Endothelial cell of umbilical vein (primary cell): ENCODE data around the gene ZMYND11.
A peak's percentile ranks its signal among the peaks of the same experiment; 100 is the strongest.

Experiments
- EZH2 ChIP-seq: IDR thresholded peaks from 2 replicates; pipeline ENCODE4 v1.6.1; 2012; ENCODE audit warnings: borderline replicate concordance, low read depth, mild to moderate bottlenecking, moderate library complexity, low read length, inconsistent platforms; ENCODE audit not compliant: severe bottlenecking
- FOS ChIP-seq: IDR thresholded peaks from 2 replicates; pipeline ENCODE4 v1.6.1; 2011; ENCODE audit warnings: mild to moderate bottlenecking, low read length, moderate library complexity, borderline replicate concordance; ENCODE audit not compliant: insufficient read depth
- GATA2 ChIP-seq: IDR thresholded peaks from 2 replicates; pipeline ENCODE4 v1.7.0; 2011; ENCODE audit warnings: low read depth, mild to moderate bottlenecking, moderate library complexity, mixed read lengths, low read length; ENCODE audit not compliant: insufficient read length, insufficient read depth
- JUN ChIP-seq: IDR thresholded peaks from 2 replicates; pipeline ENCODE4 v1.6.1; 2011; ENCODE audit warnings: borderline replicate concordance, low read depth; ENCODE audit not compliant: insufficient read length, insufficient read depth
- MYC ChIP-seq: IDR thresholded peaks from one replicate; pipeline ENCODE4 v1.6.1; 2011; ENCODE audit warnings: mild to moderate bottlenecking, low read depth, low read length
- POLR2A ChIP-seq: IDR thresholded peaks from 2 replicates; pipeline ENCODE4 v1.6.1; 2012; ENCODE audit warnings: low read depth, mild to moderate bottlenecking, control low read depth, low read length
- POLR2AphosphoS5 ChIP-seq: IDR thresholded peaks from 2 replicates; pipeline ENCODE4 v1.6.1; 2012; ENCODE audit warnings: low read depth, mild to moderate bottlenecking, control low read depth, low read length, moderate library complexity; ENCODE audit not compliant: insufficient read depth
- TF ChIP-seq, protein P1 (sequence below), 2 donors: IDR thresholded peaks; 1 replicate in 1 of 2; 2 replicates in 1 of 2; pipeline ENCODE4 v1.5.1; 2011; ENCODE audit warnings: low read length in 2 of 2, mild to moderate bottlenecking in 2 of 2, moderate library complexity in 2 of 2, control low read depth in 1 of 2, inconsistent platforms in 1 of 2, low read depth in 1 of 2; ENCODE audit not compliant: insufficient read depth in 1 of 2; ENCODE audit errors: extremely low read depth in 1 of 2
- TF ChIP-seq, protein P2 (sequence below): IDR thresholded peaks from 2 replicates; pipeline ENCODE4 v1.6.1; 2011; ENCODE audit not compliant: insufficient read depth, insufficient read length

DNA sequence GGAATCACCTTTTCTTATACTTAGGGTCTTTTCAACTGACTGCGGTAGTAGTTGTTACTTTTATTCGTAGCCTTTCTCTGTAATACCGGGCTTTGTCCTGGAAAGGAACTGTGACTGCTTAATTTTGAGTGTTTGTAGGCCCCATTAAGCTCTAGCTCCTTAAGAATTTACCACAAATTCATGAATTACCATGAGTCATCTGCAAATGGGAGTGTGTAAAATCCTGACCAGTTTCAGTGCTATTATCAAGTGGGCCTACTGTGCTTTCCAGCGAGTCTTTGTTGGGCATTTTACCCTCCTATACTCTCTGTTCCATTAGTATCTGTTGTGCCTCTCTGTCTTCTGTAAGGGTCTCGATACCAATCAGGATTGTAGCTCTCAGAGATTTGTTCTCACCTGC lies 49.7 kb downstream of the ZMYND11 start:
- TF ChIP-seq, protein P1, sequence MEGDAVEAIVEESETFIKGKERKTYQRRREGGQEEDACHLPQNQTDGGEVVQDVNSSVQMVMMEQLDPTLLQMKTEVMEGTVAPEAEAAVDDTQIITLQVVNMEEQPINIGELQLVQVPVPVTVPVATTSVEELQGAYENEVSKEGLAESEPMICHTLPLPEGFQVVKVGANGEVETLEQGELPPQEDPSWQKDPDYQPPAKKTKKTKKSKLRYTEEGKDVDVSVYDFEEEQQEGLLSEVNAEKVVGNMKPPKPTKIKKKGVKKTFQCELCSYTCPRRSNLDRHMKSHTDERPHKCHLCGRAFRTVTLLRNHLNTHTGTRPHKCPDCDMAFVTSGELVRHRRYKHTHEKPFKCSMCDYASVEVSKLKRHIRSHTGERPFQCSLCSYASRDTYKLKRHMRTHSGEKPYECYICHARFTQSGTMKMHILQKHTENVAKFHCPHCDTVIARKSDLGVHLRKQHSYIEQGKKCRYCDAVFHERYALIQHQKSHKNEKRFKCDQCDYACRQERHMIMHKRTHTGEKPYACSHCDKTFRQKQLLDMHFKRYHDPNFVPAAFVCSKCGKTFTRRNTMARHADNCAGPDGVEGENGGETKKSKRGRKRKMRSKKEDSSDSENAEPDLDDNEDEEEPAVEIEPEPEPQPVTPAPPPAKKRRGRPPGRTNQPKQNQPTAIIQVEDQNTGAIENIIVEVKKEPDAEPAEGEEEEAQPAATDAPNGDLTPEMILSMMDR (IDR thresholded peaks at IDR 0.05; ENCODE audit: extremely low read depth in 1 of 2, insufficient read depth in 1 of 2, low read depth in 1 of 2, low read length in 2 of 2): no peak
- TF ChIP-seq, protein P2, sequence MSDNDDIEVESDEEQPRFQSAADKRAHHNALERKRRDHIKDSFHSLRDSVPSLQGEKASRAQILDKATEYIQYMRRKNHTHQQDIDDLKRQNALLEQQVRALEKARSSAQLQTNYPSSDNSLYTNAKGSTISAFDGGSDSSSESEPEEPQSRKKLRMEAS: no peak
- no peak for TF ChIP-seq POLR2A
- TF ChIP-seq GATA2: no peak
- TF ChIP-seq EZH2: no peak
- no peak for TF ChIP-seq POLR2AphosphoS5
- TF ChIP-seq MYC: no peak
- TF ChIP-seq JUN: no peak
- TF ChIP-seq FOS: peak; percentile 36
